Activated naive CD4-positive, alpha-beta T cell treated with anti-CD3 and anti-CD28 coated beads, Interleukin-2, amount 50 U/mL, for 24 hours (primary cell): ENCODE data around the gene EPB41L5.
"Not testable (repeated sequence)": the region's sequence is repeated elsewhere in the genome, so short reads cannot be mapped to it uniquely, and the experiment has no call there.

Source experiments
- H3K27ac Mint-ChIP-seq: one replicate; pipeline ENCODE4 v1.8.0; 2021; ENCODE audit warnings: mild to moderate bottlenecking, mixed read lengths
- H3K27me3 Mint-ChIP-seq: one replicate; pipeline ENCODE4 v1.8.0; 2021; ENCODE audit warnings: mixed read lengths
- H3K36me3 Mint-ChIP-seq: one replicate; pipeline ENCODE4 v1.8.0; 2021; ENCODE audit warnings: mixed read lengths
- H3K4me1 Mint-ChIP-seq: one replicate; pipeline ENCODE4 v1.8.0; 2021; ENCODE audit warnings: mixed read lengths
- H3K4me3 Mint-ChIP-seq: one replicate; pipeline ENCODE4 v1.8.0; 2021; ENCODE audit warnings: mild to moderate bottlenecking, mixed read lengths
- H3K9me3 Mint-ChIP-seq: one replicate; pipeline ENCODE4 v1.8.0; 2021; ENCODE audit warnings: mixed read lengths

EPB41L5 gene

DNA sequence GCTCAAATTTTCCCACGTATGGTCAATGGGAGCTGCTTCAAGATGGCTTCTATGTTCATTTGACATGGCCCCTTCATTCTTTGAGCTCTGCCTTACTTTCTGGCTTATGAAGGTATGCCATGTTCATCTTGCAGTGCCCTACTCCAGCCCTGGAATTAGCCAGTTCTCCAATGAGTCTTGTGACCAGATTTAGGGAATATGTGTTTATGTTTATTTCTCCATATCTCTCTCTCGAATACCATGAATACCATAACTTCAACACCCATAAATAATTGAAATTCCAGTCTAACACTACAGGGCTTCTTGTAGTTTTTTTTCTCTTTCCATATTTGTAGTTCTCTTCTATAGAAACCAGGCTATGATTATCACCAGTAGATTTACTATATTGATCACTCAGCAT is 39.7 kb downstream of the EPB41L5 start:
- Mint-ChIP-seq H3K27me3 (no peaks in the 10 kb centered on the region), H3K4me1 (no peaks in the 10 kb centered on the region), H3K4me3 (no peak overlapping the region), H3K9me3 (peaks cover 18% of the 10 kb centered on the region), H3K27ac (no peak overlapping the region), H3K36me3 (peaks cover 44% of the 10 kb centered on the region)

DNA sequence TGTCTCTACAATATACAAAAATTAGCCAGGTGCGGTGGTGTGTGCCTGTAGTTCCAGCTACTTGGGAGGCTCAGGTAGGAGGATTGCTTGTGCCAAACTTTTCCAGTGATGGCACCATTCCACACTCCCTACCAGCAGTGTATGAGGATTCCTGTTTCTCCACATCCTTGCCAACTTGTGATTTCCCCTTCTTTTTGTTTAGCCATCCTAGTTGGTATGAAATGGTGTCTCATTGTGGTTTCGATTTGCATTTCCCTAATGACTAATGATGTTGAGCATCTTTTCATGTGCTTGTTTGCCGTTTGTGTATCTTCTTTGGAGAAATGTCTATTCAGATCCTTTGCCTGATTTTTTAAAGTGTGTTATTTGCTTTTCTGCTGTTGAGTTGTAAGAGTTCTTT is 41.0 kb downstream of the EPB41L5 start:
- Mint-ChIP-seq H3K27me3 (no peaks in the 10 kb centered on the region), H3K4me3 (no peak overlapping the region), H3K36me3 (peaks cover 37% of the 10 kb centered on the region), H3K27ac (no peak overlapping the region), H3K4me1 (no peaks in the 10 kb centered on the region), H3K9me3 (peaks cover 10% of the 10 kb centered on the region)

- H3K27ac Mint-ChIP-seq = no peak overlapping the region
These were observed 46.6 kb downstream of the EPB41L5 start for GRCh38 chr2:120059483-120059882.

DNA sequence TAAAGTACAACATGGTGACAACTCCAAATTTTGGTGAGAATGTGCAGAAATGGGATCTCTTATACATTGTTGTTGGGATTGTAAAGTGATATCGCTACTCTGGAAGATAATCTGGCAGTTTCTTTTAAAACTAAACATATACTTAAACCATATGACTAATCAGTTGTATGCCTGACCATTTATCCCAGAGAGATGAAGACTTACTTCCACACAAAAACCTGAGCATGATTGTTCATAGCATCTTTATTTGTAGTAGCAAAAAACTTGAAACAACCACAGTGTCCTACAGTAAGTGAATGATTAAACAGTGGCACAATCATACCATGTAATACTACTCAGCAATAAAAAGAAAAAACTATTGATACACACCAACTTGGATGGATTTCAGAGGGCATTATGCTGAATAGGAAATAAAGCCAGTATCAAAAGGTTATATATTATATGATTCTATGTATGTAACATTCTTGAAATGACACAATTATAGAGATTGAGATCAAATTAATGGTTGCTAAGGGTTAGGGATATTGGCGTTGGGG is 47.3 kb downstream of the EPB41L5 start:
- H3K27me3 Mint-ChIP-seq = no peaks in the 10 kb centered on the region
- H3K4me1 Mint-ChIP-seq = peaks cover 10% of the 10 kb centered on the region
- H3K36me3 Mint-ChIP-seq = peaks cover 17% of the 10 kb centered on the region
- no peak overlapping the region for H3K27ac Mint-ChIP-seq
- no peak overlapping the region for H3K4me3 Mint-ChIP-seq
- no peaks in the 10 kb centered on the region for H3K9me3 Mint-ChIP-seq

More at GRCh38 chr2:120059483-120059882, 46.6 kb downstream of the EPB41L5 start:
- peaks cover 6% of the 10 kb centered on the region for H3K4me1 Mint-ChIP-seq
- H3K27me3 Mint-ChIP-seq = no peaks in the 10 kb centered on the region
- no peaks in the 10 kb centered on the region for H3K9me3 Mint-ChIP-seq
- H3K4me3 Mint-ChIP-seq = no peak overlapping the region
- H3K36me3 Mint-ChIP-seq = peaks cover 17% of the 10 kb centered on the region

- peaks cover 9% of the 10 kb centered on the region for H3K36me3 Mint-ChIP-seq
- H3K4me3 Mint-ChIP-seq = no peak overlapping the region
- no peaks in the 10 kb centered on the region for H3K9me3 Mint-ChIP-seq
- H3K4me1 Mint-ChIP-seq = peaks cover 10% of the 10 kb centered on the region
- H3K27ac Mint-ChIP-seq = no peak overlapping the region
- no peaks in the 10 kb centered on the region for H3K27me3 Mint-ChIP-seq
These were observed 51.8 kb downstream of the EPB41L5 start for GRCh38 chr2:120064664-120065063.

- Mint-ChIP-seq H3K36me3 (peaks cover 10% of the 10 kb centered on the region), H3K27ac (no peak overlapping the region), H3K4me1 (peaks cover 10% of the 10 kb centered on the region), H3K4me3 (no peak overlapping the region), H3K9me3 (no peaks in the 10 kb centered on the region), H3K27me3 (no peaks in the 10 kb centered on the region)
These were observed 54.1 kb downstream of the EPB41L5 start for GRCh38 chr2:120066800-120067547.

DNA sequence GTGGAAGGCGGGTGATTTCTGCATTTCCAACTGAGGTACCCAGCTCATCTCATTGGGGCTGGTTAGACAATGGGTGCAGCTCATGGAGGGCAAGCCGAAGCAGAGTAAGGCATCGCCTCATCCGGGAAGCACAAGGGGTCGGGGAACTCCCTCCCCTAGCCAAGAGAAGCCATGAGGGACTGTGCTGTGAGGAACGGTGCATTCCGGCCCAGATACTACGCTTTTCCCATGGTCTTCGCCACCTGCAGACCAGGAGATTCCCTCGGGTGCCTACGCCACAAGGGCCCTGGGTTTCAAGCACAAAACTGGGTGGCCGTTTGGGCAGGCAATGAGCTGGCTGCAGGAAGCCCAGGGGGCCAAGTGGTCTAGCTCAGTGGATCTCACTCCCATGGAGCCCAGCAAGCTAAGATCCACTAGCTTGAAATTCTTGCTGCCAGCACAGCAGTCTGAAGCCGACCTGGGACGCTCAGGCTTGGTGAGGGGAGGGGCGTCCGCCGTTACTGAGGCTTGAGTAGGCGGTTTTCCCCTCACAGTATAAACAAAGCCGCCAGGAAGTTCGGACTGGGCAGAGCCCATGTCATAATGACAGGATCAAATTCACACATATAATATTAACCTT is 55.3 kb downstream of the EPB41L5 start:
- peaks cover 10% of the 10 kb centered on the region for H3K36me3 Mint-ChIP-seq
- not testable (repeated sequence) for H3K9me3 Mint-ChIP-seq, H3K27me3 Mint-ChIP-seq, H3K4me3 Mint-ChIP-seq, H3K27ac Mint-ChIP-seq, H3K4me1 Mint-ChIP-seq

DNA sequence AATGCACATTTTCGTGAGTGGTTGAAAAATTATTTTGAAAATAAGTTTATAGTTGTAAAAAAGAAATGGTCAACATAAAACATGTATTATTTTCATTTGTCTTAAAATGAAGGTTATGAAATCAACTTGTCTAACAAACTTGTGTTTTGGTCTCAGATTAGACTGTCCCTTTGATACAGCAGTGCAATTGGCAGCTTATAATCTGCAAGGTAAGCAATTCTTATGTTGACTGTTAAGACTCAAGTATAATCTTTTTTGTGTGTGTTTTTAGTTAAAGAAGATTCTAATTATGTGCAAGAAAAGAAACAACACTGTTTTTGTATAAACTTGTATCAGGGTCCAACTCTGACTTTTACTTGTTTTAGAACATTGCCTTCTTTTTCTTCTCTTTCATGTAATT is 62.7 kb downstream of the EPB41L5 start:
- Mint-ChIP-seq H3K27ac (no peak overlapping the region), H3K9me3 (no peaks in the 10 kb centered on the region), H3K4me1 (no peaks in the 10 kb centered on the region), H3K36me3 (peaks cover 15% of the 10 kb centered on the region), H3K4me3 (no peak overlapping the region), H3K27me3 (no peaks in the 10 kb centered on the region)

DNA sequence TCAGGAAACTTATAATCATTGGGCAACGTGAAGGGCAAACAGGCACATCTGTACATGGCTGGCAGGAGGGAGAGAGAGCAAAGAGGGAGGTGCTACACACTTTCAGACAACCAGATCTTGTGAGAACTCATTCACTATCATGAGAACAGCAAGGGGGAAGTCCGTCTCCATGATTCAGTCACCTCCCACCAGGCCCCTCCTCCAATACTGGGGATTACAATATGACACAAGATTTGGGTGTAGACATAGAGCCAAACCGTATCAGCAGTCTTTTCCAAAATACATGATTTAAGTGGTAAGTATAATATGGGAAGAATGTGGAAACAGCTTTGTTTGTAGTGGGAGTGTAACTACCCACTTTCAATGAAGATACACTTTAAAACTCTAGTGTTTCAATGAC is 65.0 kb downstream of the EPB41L5 start:
- H3K4me3 Mint-ChIP-seq = no peak overlapping the region
- peaks cover 2% of the 10 kb centered on the region for H3K4me1 Mint-ChIP-seq
- H3K36me3 Mint-ChIP-seq = peaks cover 23% of the 10 kb centered on the region
- H3K9me3 Mint-ChIP-seq = no peaks in the 10 kb centered on the region
- no peaks in the 10 kb centered on the region for H3K27me3 Mint-ChIP-seq
- no peak overlapping the region for H3K27ac Mint-ChIP-seq

- H3K4me3 Mint-ChIP-seq = no peak overlapping the region
- H3K4me1 Mint-ChIP-seq = peaks cover 7% of the 10 kb centered on the region
- H3K36me3 Mint-ChIP-seq = peaks cover 34% of the 10 kb centered on the region
- H3K27ac Mint-ChIP-seq = no peak overlapping the region
- H3K27me3 Mint-ChIP-seq = no peaks in the 10 kb centered on the region
- H3K9me3 Mint-ChIP-seq = no peaks in the 10 kb centered on the region
These were observed 66.8 kb downstream of the EPB41L5 start for GRCh38 chr2:120079647-120080046.

GRCh38 chr2:120091436-120091835 is 78.6 kb downstream of the EPB41L5 start:
- H3K36me3 Mint-ChIP-seq = peaks cover 16% of the 10 kb centered on the region
- no peaks in the 10 kb centered on the region for H3K27me3 Mint-ChIP-seq

DNA sequence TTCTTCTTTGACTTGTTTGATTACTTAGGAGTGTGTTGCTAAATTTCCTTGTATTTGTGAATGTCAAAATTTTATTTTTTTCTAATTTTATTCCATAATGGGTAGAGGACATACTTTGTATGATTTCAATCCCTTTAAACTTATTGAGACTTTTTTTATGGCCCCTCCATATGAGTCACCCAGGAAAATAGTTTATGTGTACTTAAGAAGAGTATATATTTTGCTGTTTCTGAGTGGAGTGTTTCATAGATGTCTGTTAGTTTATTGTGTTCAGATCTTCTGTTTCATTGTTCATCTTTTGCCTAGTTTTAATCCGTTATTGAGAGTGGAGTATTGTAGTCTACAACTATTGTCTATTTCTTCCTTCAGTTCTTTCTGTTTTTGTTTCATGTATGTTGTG is 81.9 kb downstream of the EPB41L5 start:
- Mint-ChIP-seq H3K27ac (no peak overlapping the region), H3K4me1 (no peaks in the 10 kb centered on the region), H3K9me3 (no peaks in the 10 kb centered on the region), H3K4me3 (no peak overlapping the region), H3K27me3 (no peaks in the 10 kb centered on the region), H3K36me3 (peaks cover 16% of the 10 kb centered on the region)

More at GRCh38 chr2:120091436-120091835, 78.6 kb downstream of the EPB41L5 start:
- Mint-ChIP-seq H3K4me1 (no peaks in the 10 kb centered on the region), H3K27ac (no peak overlapping the region), H3K9me3 (no peaks in the 10 kb centered on the region), H3K4me3 (no peak overlapping the region)

DNA sequence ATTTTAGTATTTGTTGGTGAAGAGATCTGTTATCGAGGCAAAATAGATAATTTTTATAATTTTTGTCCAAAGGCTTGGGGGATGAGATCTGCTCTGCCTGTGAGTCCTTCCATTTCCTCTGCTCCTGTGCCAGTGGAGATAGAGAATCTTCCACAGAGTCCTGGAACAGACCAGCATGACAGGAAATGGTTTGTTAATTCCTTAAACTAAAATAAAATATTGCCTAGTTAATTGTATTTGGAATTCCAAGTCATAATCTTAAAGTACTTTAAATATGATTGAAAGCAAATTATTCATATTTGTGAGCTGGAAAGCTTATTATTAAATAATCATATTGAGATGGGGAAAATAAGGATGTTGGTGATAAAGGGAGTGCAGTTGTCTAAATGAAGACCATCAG is 87.8 kb downstream of the EPB41L5 start:
- Mint-ChIP-seq H3K9me3 (no peaks in the 10 kb centered on the region), H3K36me3 (peaks cover 18% of the 10 kb centered on the region), H3K27me3 (no peaks in the 10 kb centered on the region), H3K4me1 (no peaks in the 10 kb centered on the region), H3K4me3 (no peak overlapping the region), H3K27ac (no peak overlapping the region)

DNA sequence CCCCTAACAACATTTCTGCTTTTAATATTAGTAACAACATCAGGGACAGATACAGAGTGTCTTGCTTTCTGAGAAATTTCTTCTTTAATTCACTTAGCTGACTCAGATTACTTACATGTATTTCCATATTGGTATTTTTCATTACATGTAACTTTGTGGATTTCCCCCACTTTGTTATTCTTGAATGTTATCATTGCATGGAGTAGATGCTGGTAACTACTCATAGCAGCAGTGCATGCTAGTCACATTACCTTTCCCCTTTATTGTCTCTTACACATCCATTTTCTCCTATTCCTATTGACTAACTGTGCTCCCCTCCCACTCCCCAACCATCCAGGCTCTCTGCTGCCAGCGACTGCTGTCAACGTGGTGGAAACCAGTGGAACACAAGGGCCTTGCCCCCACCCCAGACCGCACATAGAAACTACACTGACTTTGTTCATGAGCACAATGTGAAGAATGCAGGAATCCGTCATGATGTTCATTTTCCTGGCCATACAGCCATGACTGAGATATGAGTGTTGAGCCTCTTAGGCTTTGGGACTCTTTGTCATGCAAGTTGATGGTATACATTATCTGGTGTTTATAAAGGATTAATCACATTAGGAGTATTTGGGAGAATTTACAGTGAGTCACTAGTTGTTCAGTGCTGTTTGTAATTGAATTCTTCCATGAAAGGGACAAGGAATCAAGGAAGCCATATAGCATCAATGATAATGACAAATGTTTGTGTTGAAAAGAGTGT is 91.0 kb downstream of the EPB41L5 start:
- Mint-ChIP-seq H3K36me3 (peaks cover 16% of the 10 kb centered on the region), H3K4me1 (peaks cover 13% of the 10 kb centered on the region), H3K4me3 (no peak overlapping the region), H3K27ac (no peak overlapping the region), H3K27me3 (no peaks in the 10 kb centered on the region), H3K9me3 (no peaks in the 10 kb centered on the region)

DNA sequence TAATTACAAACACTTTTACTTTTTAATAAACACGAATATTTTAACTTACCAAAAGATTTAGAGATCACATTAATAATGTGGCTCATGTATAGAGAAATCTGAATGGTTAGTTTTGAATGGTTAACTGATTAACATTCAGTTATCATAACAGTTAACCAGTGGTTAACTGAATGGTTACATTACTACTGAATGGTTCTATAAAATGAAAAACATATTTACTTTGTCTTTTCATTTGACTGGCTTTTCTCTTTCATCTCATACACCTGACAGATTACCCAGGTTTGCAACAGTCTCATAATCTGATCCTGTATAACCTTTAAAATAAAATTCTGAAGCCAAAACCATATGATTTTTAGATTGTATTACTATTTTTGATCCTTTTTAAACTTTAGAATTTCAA is 91.9 kb downstream of the EPB41L5 start:
- Mint-ChIP-seq H3K9me3 (no peaks in the 10 kb centered on the region), H3K4me3 (no peak overlapping the region), H3K4me1 (peaks cover 22% of the 10 kb centered on the region), H3K36me3 (peaks cover 16% of the 10 kb centered on the region), H3K27ac (no peak overlapping the region), H3K27me3 (no peaks in the 10 kb centered on the region)

DNA sequence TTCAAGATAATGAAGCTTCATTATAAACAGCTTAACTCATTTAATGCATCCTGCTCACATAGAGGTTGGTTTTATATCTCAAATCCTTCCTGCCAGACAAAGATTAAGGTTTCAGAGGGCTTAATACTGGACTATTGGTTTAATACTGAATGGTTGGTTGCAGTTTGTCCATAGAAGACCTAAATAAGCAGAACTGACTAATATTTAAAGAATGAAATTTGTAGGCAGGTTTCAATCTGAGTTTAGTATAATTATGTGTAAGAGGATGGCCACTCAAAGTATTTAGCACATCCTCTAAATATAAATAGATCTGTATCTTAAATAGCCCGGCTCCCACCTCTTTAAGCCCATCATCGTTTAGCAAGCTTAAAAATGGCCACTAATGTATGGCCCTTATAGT is 92.5 kb downstream of the EPB41L5 start:
- no peaks in the 10 kb centered on the region for H3K9me3 Mint-ChIP-seq
- H3K36me3 Mint-ChIP-seq = peaks cover 16% of the 10 kb centered on the region
- H3K27me3 Mint-ChIP-seq = no peaks in the 10 kb centered on the region
- no peak overlapping the region for H3K27ac Mint-ChIP-seq
- peaks cover 28% of the 10 kb centered on the region for H3K4me1 Mint-ChIP-seq
- no peak overlapping the region for H3K4me3 Mint-ChIP-seq
